SK-N-SH (cell line): ENCODE results near the gene PPP1R9A. TPM values are rescaled to one million over a fixed set of nuclear protein-coding genes. Genes with fewer than 3 reads are reported as not detected.

Source experiments
- CTCF ChIA-PET: fragments of 300-600, 350-600 bp; formaldehyde crosslinking; extraction: SDS; loops from one replicate; lab custom pipeline; 2021; lab: Yijun Ruan, JAX
- POLR2A ChIA-PET: fragments of 350-600 bp; sonication (Branson Sonifier 250); formaldehyde crosslinking; extraction: SDS; loops from one replicate; lab custom pipeline; 2020; ENCODE audit warnings: antibody characterized with exemption, inconsistent platforms; lab: Yijun Ruan, JAX
- DNase-seq: peaks from one replicate; pipeline ENCODE4 v3.0.0; 2012
- H2AFZ ChIP-seq: fragments of 200-600 bp; sonication (generic); 2 replicates; pipeline ENCODE4 v1.8.1; 2016; ENCODE audit warnings: antibody characterized with exemption, mild to moderate bottlenecking, low read depth
- H3F3A ChIP-seq: fragments of 200-600 bp; sonication (generic); replicated peaks from 2 replicates; pipeline ENCODE3; 2016; ENCODE audit warnings: antibody characterized with exemption, mild to moderate bottlenecking; ENCODE audit not compliant: insufficient read depth
- H3K27ac ChIP-seq, 2 experiments: fragments of 200-500 bp in 1 of 2; fragments of 200-600 bp in 1 of 2; sonication (Bioruptor generic) in 1 of 2; sonication (generic), shearing (Covaris generic) in 1 of 2; 2 replicates each; pipeline versions ENCODE4 v1.5.1 to v1.6.1; 2014 to 2016; ENCODE audit warnings: low read depth in 2 of 2, inconsistent platforms in 1 of 2, low read length in 1 of 2, mild to moderate bottlenecking in 1 of 2, mixed read lengths in 1 of 2
- H3K27me3 ChIP-seq: fragments of 200-600 bp; sonication (generic), shearing (Covaris generic); 2 replicates; pipeline ENCODE4 v1.6.1; 2016; ENCODE audit warnings: mixed run types; ENCODE audit not compliant: insufficient read depth
- H3K36me3 ChIP-seq, 2 experiments: fragments of 200-500 bp in 1 of 2; fragments of 200-600 bp in 1 of 2; sonication (Bioruptor generic) in 1 of 2; sonication (generic) in 1 of 2; replicated peaks in 1 of 2; 2 replicates each; pipeline versions ENCODE3 to v1.5.1; 2014 to 2016; ENCODE audit warnings: low read length in 1 of 2, mild to moderate bottlenecking in 1 of 2; ENCODE audit not compliant: insufficient read depth in 2 of 2, control insufficient read depth in 1 of 2
- H3K4me1 ChIP-seq, 2 experiments: fragments of 200-500 bp in 1 of 2; fragments of 200-600 bp in 1 of 2; sonication (Bioruptor generic) in 1 of 2; sonication (generic), shearing (Covaris generic) in 1 of 2; 2 replicates each; pipeline versions ENCODE4 v1.5.1 to v1.6.1; 2014 to 2016; ENCODE audit warnings: low read depth in 1 of 2, low read length in 1 of 2, mixed run types in 1 of 2; ENCODE audit not compliant: insufficient read depth in 2 of 2, control insufficient read depth in 1 of 2
- H3K4me2 ChIP-seq: fragments of 200-600 bp; sonication (generic), shearing (Covaris generic); 2 replicates; pipeline ENCODE4 v1.6.1; 2017; ENCODE audit warnings: mixed run types
- H3K4me3 ChIP-seq, 2 experiments: fragments of 200-500 bp in 1 of 2; fragments of 200-600 bp in 1 of 2; sonication (Bioruptor generic) in 1 of 2; sonication (generic), shearing (Covaris generic) in 1 of 2; 2 replicates each; pipeline versions ENCODE4 v1.5.1 to v1.8.1; 2014 to 2016; ENCODE audit warnings: low read depth in 2 of 2, inconsistent platforms in 1 of 2, low read length in 1 of 2, mild to moderate bottlenecking in 1 of 2, mixed read lengths in 1 of 2, moderate library complexity in 1 of 2
- H3K79me2 ChIP-seq: fragments of 200-600 bp; sonication (generic); 2 replicates; pipeline ENCODE4 v1.8.1; 2017; ENCODE audit warnings: mild to moderate bottlenecking; ENCODE audit not compliant: insufficient read depth
- H3K9ac ChIP-seq: fragments of 200-600 bp; sonication (generic); 2 replicates; pipeline ENCODE4 v1.6.1; 2017; ENCODE audit warnings: mixed run types
- H3K9me2 ChIP-seq: fragments of 200-600 bp; sonication (generic); 2 replicates; pipeline ENCODE4 v1.6.1; 2017; ENCODE audit warnings: mixed run types
- H3K9me3 ChIP-seq: fragments of 200-600 bp; sonication (generic); 2 replicates; pipeline ENCODE4 v1.6.1; 2017; ENCODE audit warnings: mixed run types, mild to moderate bottlenecking, moderate library complexity
- H4K20me1 ChIP-seq: fragments of 200-600 bp; sonication (generic); 2 replicates; pipeline ENCODE4 v1.6.1; 2017; ENCODE audit warnings: mild to moderate bottlenecking, mixed run types; ENCODE audit not compliant: insufficient read depth
- FOSL2 ChIP-seq: IDR thresholded peaks from 2 replicates; pipeline ENCODE4 v1.4.0; 2012; ENCODE audit warnings: low read depth, mild to moderate bottlenecking, moderate library complexity, borderline replicate concordance
- FOXJ3 ChIP-seq: sonication (generic); formaldehyde crosslinking; IDR thresholded peaks from 2 replicates; pipeline ENCODE4 v1.5.1; 2020; ENCODE audit warnings: mild to moderate bottlenecking, missing genetic modification reagents
- FOXM1 ChIP-seq: IDR thresholded peaks from 2 replicates; pipeline ENCODE4 v1.4.0; 2012; ENCODE audit warnings: low read depth, mild to moderate bottlenecking
- GATA2 ChIP-seq: sonication (generic); formaldehyde crosslinking; IDR thresholded peaks from 2 replicates; pipeline ENCODE4 v1.5.0; 2020; ENCODE audit warnings: mild to moderate bottlenecking, missing genetic modification reagents
- JUND ChIP-seq: IDR thresholded peaks from 2 replicates; pipeline ENCODE4 v1.4.0; 2012
- POLR2AphosphoS5 ChIP-seq: IDR thresholded peaks from 2 replicates; pipeline ENCODE4 v1.6.1; 2012; ENCODE audit warnings: low read depth, low read length
- RCOR1 ChIP-seq: fragments of 150-350 bp; IDR thresholded peaks from 2 replicates; pipeline ENCODE4 v1.6.1; 2017; ENCODE audit warnings: antibody characterized with exemption, low read length
- REST ChIP-seq: IDR thresholded peaks from 2 replicates; pipeline ENCODE4 v1.6.1; 2012; ENCODE audit warnings: mild to moderate bottlenecking, low read depth, low read length, moderate library complexity
- RFX5 ChIP-seq: IDR thresholded peaks from 2 replicates; pipeline ENCODE4 v1.6.1; 2012; ENCODE audit warnings: mild to moderate bottlenecking, improper control_type of control experiment, low read length
- SMC3 ChIP-seq: IDR thresholded peaks from 2 replicates; pipeline ENCODE4 v1.6.1; 2012; ENCODE audit warnings: low read depth, low read length, improper control_type of control experiment
- TAF1 ChIP-seq: IDR thresholded peaks from 2 replicates; pipeline ENCODE4 v1.6.1; 2012; ENCODE audit warnings: low read depth, mild to moderate bottlenecking, low read length, moderate library complexity, borderline replicate concordance
- TCF12 ChIP-seq: IDR thresholded peaks from 2 replicates; pipeline ENCODE4 v1.4.0; 2012
- TEAD4 ChIP-seq: IDR thresholded peaks from 2 replicates; pipeline ENCODE4 v1.4.0; 2012; ENCODE audit warnings: mild to moderate bottlenecking, borderline replicate concordance; ENCODE audit not compliant: insufficient read depth
- WGBS: methylation state at CpG from one replicate; pipeline ENCODE4 v1.1.6; 2017; ENCODE audit warnings: low lambda C conversion rate; 5-methylcytosine and 5-hydroxymethylcytosine counted together
- polyA plus RNA-seq, 3 experiments: library from polyadenylated mRNA; depleted of rRNA; stranded (reverse); fragments of >200 nt; gene quantifications; 2 replicates each; pipeline ENCODE4 v1.2.3, GENCODE V29; 2012
- TF ChIP-seq, protein P1 (sequence below): fragments of 200-600 bp; sonication (generic); IDR thresholded peaks from 2 replicates; pipeline ENCODE4 v1.6.1; 2017; ENCODE audit warnings: antibody characterized with exemption, mild to moderate bottlenecking, moderate library complexity
- TF ChIP-seq, protein P2 (sequence below): IDR thresholded peaks from 2 replicates; pipeline ENCODE4 v1.4.0; 2012; ENCODE audit warnings: low read depth, borderline replicate concordance
- TF ChIP-seq, protein P3 (sequence below): IDR thresholded peaks from 2 replicates; pipeline ENCODE4; 2012

Gene PPP1R9A
- polyA plus RNA-seq, 1 of the 3 experiments (the other 2 are of a cell fraction): 0.30 TPM

DNA sequence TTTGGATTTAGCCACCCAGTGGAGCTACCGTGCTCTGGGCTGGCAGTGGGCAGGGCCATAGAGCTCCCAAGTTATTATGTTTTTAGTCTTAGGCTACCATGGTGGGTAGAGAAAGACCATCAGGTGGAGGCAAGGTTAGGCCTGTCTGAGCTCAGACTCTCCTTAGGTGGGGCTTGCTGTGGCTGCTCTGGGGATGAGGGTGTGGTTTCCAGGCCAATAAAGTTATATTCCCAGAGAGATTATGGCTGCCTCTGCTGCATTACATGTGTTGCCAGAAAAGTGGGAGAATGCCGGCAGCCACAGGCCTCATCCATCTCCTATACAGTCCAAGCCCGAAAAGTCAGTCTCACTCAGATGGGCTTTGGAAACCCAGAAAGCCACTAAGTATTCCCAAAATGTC lies 34.2 kb upstream of the PPP1R9A start:
- TF ChIP-seq FOXM1: no peak
- no peak for TF ChIP-seq REST
- no peak for TF ChIP-seq RFX5
- TF ChIP-seq TAF1: no peak
- no peak for TF ChIP-seq FOXJ3 (CRISPR knock-in tag)
- TF ChIP-seq, protein P1, sequence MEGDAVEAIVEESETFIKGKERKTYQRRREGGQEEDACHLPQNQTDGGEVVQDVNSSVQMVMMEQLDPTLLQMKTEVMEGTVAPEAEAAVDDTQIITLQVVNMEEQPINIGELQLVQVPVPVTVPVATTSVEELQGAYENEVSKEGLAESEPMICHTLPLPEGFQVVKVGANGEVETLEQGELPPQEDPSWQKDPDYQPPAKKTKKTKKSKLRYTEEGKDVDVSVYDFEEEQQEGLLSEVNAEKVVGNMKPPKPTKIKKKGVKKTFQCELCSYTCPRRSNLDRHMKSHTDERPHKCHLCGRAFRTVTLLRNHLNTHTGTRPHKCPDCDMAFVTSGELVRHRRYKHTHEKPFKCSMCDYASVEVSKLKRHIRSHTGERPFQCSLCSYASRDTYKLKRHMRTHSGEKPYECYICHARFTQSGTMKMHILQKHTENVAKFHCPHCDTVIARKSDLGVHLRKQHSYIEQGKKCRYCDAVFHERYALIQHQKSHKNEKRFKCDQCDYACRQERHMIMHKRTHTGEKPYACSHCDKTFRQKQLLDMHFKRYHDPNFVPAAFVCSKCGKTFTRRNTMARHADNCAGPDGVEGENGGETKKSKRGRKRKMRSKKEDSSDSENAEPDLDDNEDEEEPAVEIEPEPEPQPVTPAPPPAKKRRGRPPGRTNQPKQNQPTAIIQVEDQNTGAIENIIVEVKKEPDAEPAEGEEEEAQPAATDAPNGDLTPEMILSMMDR: no peak
- TF ChIP-seq, protein P2, sequence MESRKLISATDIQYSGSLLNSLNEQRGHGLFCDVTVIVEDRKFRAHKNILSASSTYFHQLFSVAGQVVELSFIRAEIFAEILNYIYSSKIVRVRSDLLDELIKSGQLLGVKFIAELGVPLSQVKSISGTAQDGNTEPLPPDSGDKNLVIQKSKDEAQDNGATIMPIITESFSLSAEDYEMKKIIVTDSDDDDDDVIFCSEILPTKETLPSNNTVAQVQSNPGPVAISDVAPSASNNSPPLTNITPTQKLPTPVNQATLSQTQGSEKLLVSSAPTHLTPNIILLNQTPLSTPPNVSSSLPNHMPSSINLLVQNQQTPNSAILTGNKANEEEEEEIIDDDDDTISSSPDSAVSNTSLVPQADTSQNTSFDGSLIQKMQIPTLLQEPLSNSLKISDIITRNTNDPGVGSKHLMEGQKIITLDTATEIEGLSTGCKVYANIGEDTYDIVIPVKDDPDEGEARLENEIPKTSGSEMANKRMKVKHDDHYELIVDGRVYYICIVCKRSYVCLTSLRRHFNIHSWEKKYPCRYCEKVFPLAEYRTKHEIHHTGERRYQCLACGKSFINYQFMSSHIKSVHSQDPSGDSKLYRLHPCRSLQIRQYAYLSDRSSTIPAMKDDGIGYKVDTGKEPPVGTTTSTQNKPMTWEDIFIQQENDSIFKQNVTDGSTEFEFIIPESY: no peak
- TF ChIP-seq SMC3: no peak
- no peak for TF ChIP-seq TCF12
- TF ChIP-seq POLR2AphosphoS5: no peak
- no peak for TF ChIP-seq FOSL2
- TF ChIP-seq TEAD4: no peak
- TF ChIP-seq, protein P3, sequence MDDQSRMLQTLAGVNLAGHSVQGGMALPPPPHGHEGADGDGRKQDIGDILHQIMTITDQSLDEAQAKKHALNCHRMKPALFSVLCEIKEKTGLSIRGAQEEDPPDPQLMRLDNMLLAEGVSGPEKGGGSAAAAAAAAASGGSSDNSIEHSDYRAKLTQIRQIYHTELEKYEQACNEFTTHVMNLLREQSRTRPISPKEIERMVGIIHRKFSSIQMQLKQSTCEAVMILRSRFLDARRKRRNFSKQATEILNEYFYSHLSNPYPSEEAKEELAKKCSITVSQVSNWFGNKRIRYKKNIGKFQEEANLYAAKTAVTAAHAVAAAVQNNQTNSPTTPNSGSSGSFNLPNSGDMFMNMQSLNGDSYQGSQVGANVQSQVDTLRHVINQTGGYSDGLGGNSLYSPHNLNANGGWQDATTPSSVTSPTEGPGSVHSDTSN: no peak
- no peak for TF ChIP-seq GATA2 (CRISPR knock-in tag)
- TF ChIP-seq JUND: no peak
- TF ChIP-seq RCOR1: no peak
- Histone ChIP-seq H3K9me2 (no peaks in the 10 kb centered on the region), H3K79me2 (no peaks in the 10 kb centered on the region), H3K9ac (no peak overlapping the region), H2AFZ (no peak overlapping the region), H3K9me3 (no peaks in the 10 kb centered on the region), H3K27ac (no peak overlapping the region), H4K20me1 (no peaks in the 10 kb centered on the region), H3K4me1 (no peaks in the 10 kb centered on the region), H3K36me3 (no peaks in the 10 kb centered on the region), H3K4me3 (no peak overlapping the region), H3F3A (no peaks in the 10 kb centered on the region), H3K27me3 (peaks cover 4% of the 10 kb centered on the region; the same call in 1 of the 2 replicates), H3K4me2 (no peak overlapping the region)
- WGBS: 27% methylated on average over 3 of the region's 3 CpGs
- DNase-seq: no peak
- CTCF ChIA-PET: no interaction called here
- POLR2A ChIA-PET: no interaction called here
